Mucosa of rectum (tissue), 2 donors: Measurements from ENCODE around the gene LETMD1.

ENCODE experiments used
- H3K27ac ChIP-seq, 2 donors: one replicate each; pipeline ENCODE4 v1.7.0; 2013; ENCODE audit warnings: inconsistent platforms in 2 of 2, low read depth in 2 of 2, low read length in 2 of 2
- H3K27me3 ChIP-seq, 2 donors: one replicate each; pipeline ENCODE4 v1.7.0; 2013; ENCODE audit warnings: low read length in 2 of 2; ENCODE audit not compliant: control insufficient read depth in 2 of 2, insufficient read depth in 2 of 2
- H3K36me3 ChIP-seq, 2 donors: one replicate each; pipeline ENCODE4 v1.7.0; 2013; ENCODE audit warnings: low read length in 2 of 2; ENCODE audit not compliant: control insufficient read depth in 2 of 2, insufficient read depth in 2 of 2
- H3K4me1 ChIP-seq, 2 donors: one replicate each; pipeline ENCODE4 v1.7.0; 2013; ENCODE audit warnings: low read length in 2 of 2, mild to moderate bottlenecking in 1 of 2; ENCODE audit not compliant: control insufficient read depth in 2 of 2, insufficient read depth in 2 of 2
- H3K4me3 ChIP-seq, 2 donors: one replicate each; pipeline ENCODE4 v1.7.0; 2013; ENCODE audit warnings: low read length in 2 of 2
- H3K9ac ChIP-seq, 2 donors: one replicate each; pipeline ENCODE4 v1.7.0; 2013; ENCODE audit warnings: low read length in 2 of 2, low read depth in 1 of 2, mild to moderate bottlenecking in 1 of 2
- H3K9me3 ChIP-seq, 2 donors: one replicate each; pipeline ENCODE4 v1.7.0; 2013; ENCODE audit warnings: low read length in 2 of 2; ENCODE audit not compliant: control insufficient read depth in 2 of 2
- donor health status: healthy.
- donor health status: Normal muscosa, but diverticular disease.

The LETMD1 gene, protein sequence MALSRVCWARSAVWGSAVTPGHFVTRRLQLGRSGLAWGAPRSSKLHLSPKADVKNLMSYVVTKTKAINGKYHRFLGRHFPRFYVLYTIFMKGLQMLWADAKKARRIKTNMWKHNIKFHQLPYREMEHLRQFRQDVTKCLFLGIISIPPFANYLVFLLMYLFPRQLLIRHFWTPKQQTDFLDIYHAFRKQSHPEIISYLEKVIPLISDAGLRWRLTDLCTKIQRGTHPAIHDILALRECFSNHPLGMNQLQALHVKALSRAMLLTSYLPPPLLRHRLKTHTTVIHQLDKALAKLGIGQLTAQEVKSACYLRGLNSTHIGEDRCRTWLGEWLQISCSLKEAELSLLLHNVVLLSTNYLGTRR

DNA sequence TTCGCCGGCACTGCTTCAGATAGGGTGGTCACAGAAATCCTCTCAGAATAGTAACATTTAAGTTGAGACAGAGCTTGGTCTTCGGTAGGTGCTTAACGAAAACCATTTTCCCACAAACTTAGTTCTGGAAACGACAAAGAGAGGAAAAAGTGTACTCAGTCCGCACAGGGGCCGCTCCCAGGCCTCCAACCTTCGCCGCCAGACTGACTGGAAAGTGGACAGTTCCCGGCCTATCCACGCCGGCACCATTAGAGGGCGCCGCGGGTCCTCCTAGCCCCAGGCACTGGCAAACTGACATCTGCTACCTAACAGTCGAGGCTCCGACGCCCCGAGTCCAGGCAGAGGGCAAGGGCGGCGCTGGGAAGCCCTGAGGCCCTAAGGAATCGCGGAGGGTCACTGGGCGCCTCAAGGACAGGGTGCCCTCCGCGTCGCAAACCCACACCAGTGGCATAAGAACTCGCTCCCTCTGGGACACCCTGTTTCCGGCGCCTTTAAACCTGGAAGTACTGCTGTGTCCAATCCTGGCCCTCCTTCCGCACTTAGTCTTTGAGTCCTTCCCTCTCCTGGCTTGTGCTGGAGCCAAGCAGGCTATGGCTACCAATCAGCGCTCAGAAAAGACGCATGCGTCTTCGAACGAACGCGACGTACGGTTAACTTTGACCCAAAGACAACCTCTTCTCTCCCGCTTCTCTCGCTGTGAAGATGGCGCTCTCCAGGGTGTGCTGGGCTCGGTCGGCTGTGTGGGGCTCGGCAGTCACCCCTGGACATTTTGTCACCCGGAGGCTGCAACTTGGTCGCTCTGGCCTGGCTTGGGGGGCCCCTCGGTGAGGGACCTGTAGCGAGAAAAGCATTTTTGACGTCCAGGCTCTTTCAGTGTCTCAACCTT, at the start of gene LETMD1:
TSS of gene LETMD1 (plus strand) at position 673 of the 886 bp plus-strand sequence. CDS start at position 703, 30 bp downstream.
- peaks cover 4 to 21% of the 10 kb centered on the region in 2 donors for H3K4me1 ChIP-seq
- H3K4me3 ChIP-seq: peak within 1 kb of the TSS; percentile 94 to 99
- H3K9ac ChIP-seq: peak within 1 kb of the TSS; percentile 96 to 99
- H3K27me3 ChIP-seq: no peaks in the 10 kb centered on the region
- peak within 1 kb of the TSS; percentile 99 for H3K27ac ChIP-seq
- H3K9me3 ChIP-seq: no peaks in the 10 kb centered on the region
- peaks cover 3 to 9% of the 10 kb centered on the region in 2 donors for H3K36me3 ChIP-seq

GRCh38 chr12:50999093-50999492, 49.0 kb upstream of the LETMD1 start:
- Histone ChIP-seq H3K27me3 (no peaks in the 10 kb centered on the region), H3K4me1 (no peaks in the 10 kb centered on the region), H3K9me3 (no peaks in the 10 kb centered on the region), H3K4me3 (no peak overlapping the region), H3K9ac (no peak overlapping the region), H3K36me3 (peaks cover 31 to 49% of the 10 kb centered on the region in 2 donors), H3K27ac (no peak overlapping the region)

DNA sequence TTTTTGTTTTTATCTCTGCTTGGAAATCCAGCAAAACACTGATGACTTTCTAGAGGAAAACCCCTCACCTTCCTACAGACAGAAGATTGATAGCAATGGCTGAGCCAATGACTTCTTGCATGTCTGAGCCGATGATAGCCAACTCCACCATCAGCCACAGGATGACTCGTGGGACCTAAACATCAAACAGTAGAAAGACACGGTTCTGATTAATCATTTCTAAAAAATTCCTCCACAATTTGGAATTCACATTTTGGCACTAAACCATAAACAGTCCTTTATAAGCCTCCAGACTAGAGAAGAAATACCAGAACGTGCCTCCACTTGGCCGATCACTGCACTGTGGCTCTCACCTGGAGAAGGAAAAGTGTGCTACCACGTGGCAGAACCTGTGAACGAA, 47.9 kb upstream of the LETMD1 start:
- H3K9ac ChIP-seq: no peak overlapping the region
- H3K9me3 ChIP-seq: no peaks in the 10 kb centered on the region
- H3K27ac ChIP-seq: no peak overlapping the region
- peaks cover 31 to 49% of the 10 kb centered on the region in 2 donors for H3K36me3 ChIP-seq
- no peaks in the 10 kb centered on the region for H3K4me1 ChIP-seq
- no peaks in the 10 kb centered on the region for H3K27me3 ChIP-seq
- H3K4me3 ChIP-seq: no peak overlapping the region

DNA sequence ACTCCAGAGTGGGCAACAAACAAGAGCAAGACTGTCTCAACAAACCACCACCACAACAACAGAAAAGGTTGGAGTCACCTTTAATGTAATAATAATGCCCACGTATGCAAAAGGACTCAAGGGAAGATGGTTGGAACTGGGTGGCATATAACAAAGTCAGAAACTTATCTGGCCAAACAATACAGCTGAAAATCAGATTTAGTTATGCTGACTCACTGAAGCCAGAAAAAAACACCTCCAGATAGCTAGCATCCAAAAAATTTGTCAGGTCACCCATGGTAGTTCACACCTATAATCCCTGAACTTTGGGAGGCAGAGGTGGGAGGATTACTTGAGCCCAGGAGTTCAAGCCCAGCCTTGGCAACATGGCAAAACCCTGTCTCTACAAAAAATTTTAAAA, 46.3 kb upstream of the LETMD1 start:
- Histone ChIP-seq H3K9ac (no peak overlapping the region), H3K4me3 (no peak overlapping the region), H3K9me3 (no peaks in the 10 kb centered on the region), H3K4me1 (peaks cover 0 to 4% of the 10 kb centered on the region in 2 donors), H3K36me3 (peaks cover 22 to 43% of the 10 kb centered on the region in 2 donors), H3K27me3 (no peaks in the 10 kb centered on the region), H3K27ac (no peak overlapping the region)

DNA sequence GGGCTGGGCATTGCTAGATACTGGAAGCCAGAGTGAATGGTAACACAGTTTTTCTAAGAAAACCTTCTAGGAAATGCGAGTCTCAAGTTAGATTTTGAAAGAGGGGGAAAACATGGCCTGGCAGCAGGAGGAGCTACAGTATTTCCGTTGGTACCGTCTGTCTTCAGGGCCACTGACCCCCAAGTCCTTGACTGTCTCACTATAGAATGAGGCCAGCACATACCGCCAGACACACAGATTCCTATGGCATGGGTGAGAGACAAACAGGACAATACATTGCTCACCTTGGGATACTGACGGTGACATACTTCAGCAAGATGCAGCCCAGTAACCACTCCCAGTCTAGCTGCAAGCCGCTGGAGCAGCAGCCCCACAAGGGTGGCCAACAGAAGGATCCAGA, 43.6 kb upstream of the LETMD1 start:
- H3K4me3 ChIP-seq: no peak overlapping the region
- H3K9me3 ChIP-seq: no peaks in the 10 kb centered on the region
- peaks cover 0 to 4% of the 10 kb centered on the region in 2 donors for H3K4me1 ChIP-seq
- no peak overlapping the region for H3K9ac ChIP-seq
- H3K27ac ChIP-seq: no peak overlapping the region
- H3K36me3 ChIP-seq: peaks cover 24 to 35% of the 10 kb centered on the region in 2 donors
- H3K27me3 ChIP-seq: no peaks in the 10 kb centered on the region

GRCh38 chr12:51005030-51005429, 43.1 kb upstream of the LETMD1 start:
- Histone ChIP-seq H3K4me1 (peaks cover 0 to 4% of the 10 kb centered on the region in 2 donors), H3K36me3 (peaks cover 22 to 34% of the 10 kb centered on the region in 2 donors), H3K27ac (no peak overlapping the region), H3K27me3 (no peaks in the 10 kb centered on the region), H3K9me3 (no peaks in the 10 kb centered on the region), H3K4me3 (no peak overlapping the region), H3K9ac (no peak overlapping the region)

DNA sequence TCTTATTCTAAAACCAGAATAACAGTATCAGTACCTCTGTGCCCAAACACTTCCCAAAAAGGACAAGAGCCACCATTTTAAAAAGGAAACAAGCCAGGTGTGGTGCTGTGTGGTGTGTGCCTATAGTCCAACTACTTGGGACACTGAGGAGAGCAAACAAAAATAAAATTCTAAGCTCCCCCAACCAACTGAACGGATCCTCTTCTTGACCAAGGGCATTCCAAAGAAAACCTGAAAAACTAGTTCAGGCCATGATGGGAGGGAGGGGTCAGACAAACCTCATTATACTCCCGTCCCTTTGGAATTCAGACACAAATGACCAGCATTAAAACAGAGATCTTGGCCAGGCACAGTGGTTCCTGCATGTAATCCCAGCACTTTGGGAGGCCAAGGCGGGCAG, 42.5 kb upstream of the LETMD1 start:
- H3K9me3 ChIP-seq: no peaks in the 10 kb centered on the region
- H3K27ac ChIP-seq: no peak overlapping the region
- H3K9ac ChIP-seq: no peak overlapping the region
- peaks cover 0 to 4% of the 10 kb centered on the region in 2 donors for H3K4me1 ChIP-seq
- no peaks in the 10 kb centered on the region for H3K27me3 ChIP-seq
- H3K4me3 ChIP-seq: no peak overlapping the region
- H3K36me3 ChIP-seq: peaks cover 17 to 28% of the 10 kb centered on the region in 2 donors

- no peak overlapping the region for H3K9ac ChIP-seq
- H3K36me3 ChIP-seq: peaks cover 17 to 21% of the 10 kb centered on the region in 2 donors
Observed at GRCh38 chr12:51008329-51009055, 39.6 kb upstream of the LETMD1 start.

DNA sequence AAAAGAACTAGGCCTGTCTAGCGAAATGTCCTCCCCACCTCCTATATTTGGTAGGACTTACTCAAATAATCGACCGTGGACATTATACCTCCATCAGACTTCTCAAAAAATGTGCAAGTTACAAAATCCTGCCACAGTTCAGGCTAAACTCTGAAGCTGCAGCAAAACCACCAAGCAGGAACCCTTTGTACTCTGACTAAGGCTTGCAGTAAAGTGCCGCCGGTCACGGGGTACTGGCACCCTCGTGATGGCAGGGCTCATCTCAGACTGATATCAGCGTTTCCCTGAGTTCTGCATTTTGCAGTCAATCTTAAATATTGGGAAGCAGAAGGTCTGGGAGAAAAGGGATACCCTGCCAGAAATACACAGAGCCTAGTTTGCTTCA, 39.1 kb upstream of the LETMD1 start:
- Histone ChIP-seq H3K9ac (no peak overlapping the region), H3K27me3 (no peaks in the 10 kb centered on the region), H3K9me3 (no peaks in the 10 kb centered on the region), H3K4me3 (no peak overlapping the region), H3K36me3 (peaks cover 17 to 21% of the 10 kb centered on the region in 2 donors), H3K4me1 (peaks cover 0 to 4% of the 10 kb centered on the region in 2 donors), H3K27ac (no peak overlapping the region)

More at GRCh38 chr12:51008329-51009055, 39.6 kb upstream of the LETMD1 start:
- Histone ChIP-seq H3K4me3 (no peak overlapping the region), H3K27ac (no peak overlapping the region), H3K4me1 (peaks cover 0 to 4% of the 10 kb centered on the region in 2 donors), H3K9me3 (no peaks in the 10 kb centered on the region), H3K27me3 (no peaks in the 10 kb centered on the region)
